GM12878 (cell line): ENCODE results near the gene ERFL. TPM values are rescaled to one million over a fixed set of nuclear protein-coding genes. Genes with fewer than 3 reads are reported as not detected.

Experiments used
- ATF3 ChIP-seq: IDR thresholded peaks from 2 replicates; pipeline ENCODE4 v1.6.1; 2011; ENCODE audit warnings: low read depth, mild to moderate bottlenecking, low read length, moderate library complexity, borderline replicate concordance; ENCODE audit errors: extremely low read depth
- POLR2AphosphoS2 ChIP-seq: IDR thresholded peaks from 2 replicates; pipeline ENCODE4 v1.6.1; 2011; ENCODE audit warnings: low read depth, mild to moderate bottlenecking, low read length, improper control_type of control experiment, moderate library complexity
- SMC3 ChIP-seq: IDR thresholded peaks from 2 replicates; pipeline ENCODE4 v1.6.1; 2011; ENCODE audit warnings: low read length, improper control_type of control experiment, borderline replicate concordance
- SREBF1 ChIP-seq: IDR thresholded peaks from 2 replicates; pipeline ENCODE4 v1.6.1; 2012; ENCODE audit warnings: mild to moderate bottlenecking, low read length
- ZSCAN29 ChIP-seq: fragments of 450-650 bp; IDR thresholded peaks from 2 replicates; pipeline ENCODE4 v1.6.1; 2017; ENCODE audit warnings: mild to moderate bottlenecking, moderate library complexity
- polyA plus RNA-seq, 11 experiments: library from polyadenylated mRNA; depleted of rRNA in 4 of 11; unstranded in 6 of 11; stranded (reverse) in 5 of 11; fragments of >200 nt; fragmentation: Nextera tagmentation in 4 of 11; fragmentation: Illumina TruSeq in 1 of 11; extraction: Ambion mirVana in 4 of 11; extraction: Trizol in 1 of 11; gene quantifications; 1 replicate in 1 of 11; 2 replicates in 10 of 11; pipeline versions ENCODE4 v1.2.1 to v1.2.3, GENCODE V29; 2011 to 2016; ENCODE audit warnings: inconsistent platforms in 2 of 11, missing spikeins in 2 of 11, low read depth in 1 of 11
- total RNA-seq, 4 experiments: library from RNA; depleted of rRNA in 3 of 4; stranded (reverse); fragments of >200 nt in 3 of 4; fragmentation: Illumina TruSeq in 1 of 4; extraction: Trizol in 1 of 4; gene quantifications; 2 replicates each; pipeline versions ENCODE4 v1.2.1 to v1.2.3, GENCODE V29; 2013 to 2021
- TF ChIP-seq, protein P1 (sequence below), 3 experiments: IDR thresholded peaks in 2 of 3; conservative IDR thresholded peaks in 1 of 3; 2 replicates each; pipeline ENCODE4 v1.5.1; 2011; ENCODE audit warnings: low read depth in 3 of 3, low read length in 3 of 3, mild to moderate bottlenecking in 3 of 3, control low read depth in 2 of 3, moderate library complexity in 2 of 3, inconsistent platforms in 1 of 3, mixed read lengths in 1 of 3; ENCODE audit not compliant: control insufficient read depth in 2 of 3, insufficient read depth in 1 of 3; ENCODE audit errors: extremely low read depth in 1 of 3
- TF ChIP-seq, protein P2 (sequence below): fragments of 450-650 bp; IDR thresholded peaks from 2 replicates; pipeline ENCODE4 v1.6.1; 2017; ENCODE audit warnings: low read depth, mild to moderate bottlenecking, moderate library complexity
- TF ChIP-seq, protein P3 (sequence below): IDR thresholded peaks from 2 replicates; pipeline ENCODE4 v1.6.1; 2012; ENCODE audit warnings: mild to moderate bottlenecking, low read depth, low read length

Gene ERFL
- total and polyA plus RNA-seq, 10 of the 15 experiments (the other 5 are each of a cell fraction or from before 2014, with no cell fraction given), result 0.04 to 0.10 (median 0.05) TPM; not detected in 7

GRCh38 chr19:41934849-41935374, 6.7 kb upstream of the ERFL start (continued):
- TF ChIP-seq ZSCAN29, result no peak
- no peak for TF ChIP-seq POLR2AphosphoS2
- TF ChIP-seq, protein P1, sequence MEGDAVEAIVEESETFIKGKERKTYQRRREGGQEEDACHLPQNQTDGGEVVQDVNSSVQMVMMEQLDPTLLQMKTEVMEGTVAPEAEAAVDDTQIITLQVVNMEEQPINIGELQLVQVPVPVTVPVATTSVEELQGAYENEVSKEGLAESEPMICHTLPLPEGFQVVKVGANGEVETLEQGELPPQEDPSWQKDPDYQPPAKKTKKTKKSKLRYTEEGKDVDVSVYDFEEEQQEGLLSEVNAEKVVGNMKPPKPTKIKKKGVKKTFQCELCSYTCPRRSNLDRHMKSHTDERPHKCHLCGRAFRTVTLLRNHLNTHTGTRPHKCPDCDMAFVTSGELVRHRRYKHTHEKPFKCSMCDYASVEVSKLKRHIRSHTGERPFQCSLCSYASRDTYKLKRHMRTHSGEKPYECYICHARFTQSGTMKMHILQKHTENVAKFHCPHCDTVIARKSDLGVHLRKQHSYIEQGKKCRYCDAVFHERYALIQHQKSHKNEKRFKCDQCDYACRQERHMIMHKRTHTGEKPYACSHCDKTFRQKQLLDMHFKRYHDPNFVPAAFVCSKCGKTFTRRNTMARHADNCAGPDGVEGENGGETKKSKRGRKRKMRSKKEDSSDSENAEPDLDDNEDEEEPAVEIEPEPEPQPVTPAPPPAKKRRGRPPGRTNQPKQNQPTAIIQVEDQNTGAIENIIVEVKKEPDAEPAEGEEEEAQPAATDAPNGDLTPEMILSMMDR (IDR thresholded peaks at IDR 0.05 in 2 of 3, conservative IDR thresholded peaks at IDR 0.05 in 1 of 3; ENCODE audit: control insufficient read depth in 2 of 3, extremely low read depth in 1 of 3, insufficient read depth in 1 of 3, low read depth in 3 of 3, low read length in 3 of 3), result peak; percentile 92 to 97 (median 94); a peak in 5 of 6 replicates
- no peak for TF ChIP-seq SREBF1
- TF ChIP-seq, protein P2, sequence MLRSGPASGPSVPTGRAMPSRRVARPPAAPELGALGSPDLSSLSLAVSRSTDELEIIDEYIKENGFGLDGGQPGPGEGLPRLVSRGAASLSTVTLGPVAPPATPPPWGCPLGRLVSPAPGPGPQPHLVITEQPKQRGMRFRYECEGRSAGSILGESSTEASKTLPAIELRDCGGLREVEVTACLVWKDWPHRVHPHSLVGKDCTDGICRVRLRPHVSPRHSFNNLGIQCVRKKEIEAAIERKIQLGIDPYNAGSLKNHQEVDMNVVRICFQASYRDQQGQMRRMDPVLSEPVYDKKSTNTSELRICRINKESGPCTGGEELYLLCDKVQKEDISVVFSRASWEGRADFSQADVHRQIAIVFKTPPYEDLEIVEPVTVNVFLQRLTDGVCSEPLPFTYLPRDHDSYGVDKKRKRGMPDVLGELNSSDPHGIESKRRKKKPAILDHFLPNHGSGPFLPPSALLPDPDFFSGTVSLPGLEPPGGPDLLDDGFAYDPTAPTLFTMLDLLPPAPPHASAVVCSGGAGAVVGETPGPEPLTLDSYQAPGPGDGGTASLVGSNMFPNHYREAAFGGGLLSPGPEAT, result peak; percentile 64; the same call in 1 of the 2 replicates
- TF ChIP-seq, protein P3, sequence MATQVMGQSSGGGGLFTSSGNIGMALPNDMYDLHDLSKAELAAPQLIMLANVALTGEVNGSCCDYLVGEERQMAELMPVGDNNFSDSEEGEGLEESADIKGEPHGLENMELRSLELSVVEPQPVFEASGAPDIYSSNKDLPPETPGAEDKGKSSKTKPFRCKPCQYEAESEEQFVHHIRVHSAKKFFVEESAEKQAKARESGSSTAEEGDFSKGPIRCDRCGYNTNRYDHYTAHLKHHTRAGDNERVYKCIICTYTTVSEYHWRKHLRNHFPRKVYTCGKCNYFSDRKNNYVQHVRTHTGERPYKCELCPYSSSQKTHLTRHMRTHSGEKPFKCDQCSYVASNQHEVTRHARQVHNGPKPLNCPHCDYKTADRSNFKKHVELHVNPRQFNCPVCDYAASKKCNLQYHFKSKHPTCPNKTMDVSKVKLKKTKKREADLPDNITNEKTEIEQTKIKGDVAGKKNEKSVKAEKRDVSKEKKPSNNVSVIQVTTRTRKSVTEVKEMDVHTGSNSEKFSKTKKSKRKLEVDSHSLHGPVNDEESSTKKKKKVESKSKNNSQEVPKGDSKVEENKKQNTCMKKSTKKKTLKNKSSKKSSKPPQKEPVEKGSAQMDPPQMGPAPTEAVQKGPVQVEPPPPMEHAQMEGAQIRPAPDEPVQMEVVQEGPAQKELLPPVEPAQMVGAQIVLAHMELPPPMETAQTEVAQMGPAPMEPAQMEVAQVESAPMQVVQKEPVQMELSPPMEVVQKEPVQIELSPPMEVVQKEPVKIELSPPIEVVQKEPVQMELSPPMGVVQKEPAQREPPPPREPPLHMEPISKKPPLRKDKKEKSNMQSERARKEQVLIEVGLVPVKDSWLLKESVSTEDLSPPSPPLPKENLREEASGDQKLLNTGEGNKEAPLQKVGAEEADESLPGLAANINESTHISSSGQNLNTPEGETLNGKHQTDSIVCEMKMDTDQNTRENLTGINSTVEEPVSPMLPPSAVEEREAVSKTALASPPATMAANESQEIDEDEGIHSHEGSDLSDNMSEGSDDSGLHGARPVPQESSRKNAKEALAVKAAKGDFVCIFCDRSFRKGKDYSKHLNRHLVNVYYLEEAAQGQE, result no peak
- TF ChIP-seq SMC3, result peak; percentile 81; the same call in 1 of the 2 replicates
- TF ChIP-seq ATF3, result no peak
- TF ChIP-seq, all 136 proteins: peak for 18
